Lung (tissue), 12 donors: ENCODE results near the gene GPC6. TPM values are rescaled to one million over a fixed set of nuclear protein-coding genes. Genes with fewer than 3 reads are reported as not detected.

Experiments
- ATAC-seq: fragments of 200-7000 bp; cut with Tn5 transposase; one replicate; pipeline ENCODE4 v1.9.1; 2020; ENCODE audit warnings: moderate number of reproducible peaks; ENCODE audit not compliant: insufficient read depth, low FRiP score
- DNase-seq, 3 donors: peaks; one replicate each; pipeline ENCODE4 v3.0.0-alpha.2; 2013 to 2017
- H3K27ac ChIP-seq, 2 donors: one replicate each; pipeline ENCODE4 v1.5.1; 2013; ENCODE audit warnings: mild to moderate bottlenecking in 2 of 2, moderate library complexity in 2 of 2, control low read depth in 1 of 2, inconsistent platforms in 1 of 2, low read depth in 1 of 2, low read length in 1 of 2
- H3K27me3 ChIP-seq, 3 donors: one replicate each; pipeline ENCODE4 v1.5.1; 2013; ENCODE audit warnings: low read length in 2 of 3; ENCODE audit not compliant: control insufficient read depth in 3 of 3, insufficient read depth in 3 of 3
- H3K36me3 ChIP-seq, 4 donors: one replicate each; pipeline ENCODE4 v1.5.1; 2013; ENCODE audit warnings: low read length in 4 of 4, mild to moderate bottlenecking in 1 of 4, moderate library complexity in 1 of 4; ENCODE audit not compliant: control insufficient read depth in 4 of 4, insufficient read depth in 4 of 4
- H3K4me1 ChIP-seq, 5 donors: one replicate each; pipeline ENCODE4 v1.5.1; 2013; ENCODE audit warnings: low read length in 5 of 5, mild to moderate bottlenecking in 2 of 5, moderate library complexity in 1 of 5; ENCODE audit not compliant: control insufficient read depth in 5 of 5, insufficient read depth in 5 of 5
- H3K4me3 ChIP-seq: one replicate; pipeline ENCODE4 v1.5.1; 2013; ENCODE audit warnings: mild to moderate bottlenecking, control low read depth, moderate library complexity
- H3K9ac ChIP-seq, 2 donors: one replicate each; pipeline ENCODE4 v1.5.1; 2013; ENCODE audit warnings: low read length in 2 of 2, control low read depth in 1 of 2; ENCODE audit not compliant: insufficient read depth in 1 of 2
- H3K9me3 ChIP-seq, 4 donors: one replicate each; pipeline ENCODE4 v1.5.1; 2013; ENCODE audit warnings: low read length in 3 of 4, mild to moderate bottlenecking in 1 of 4, moderate library complexity in 1 of 4; ENCODE audit not compliant: control insufficient read depth in 4 of 4, insufficient read depth in 3 of 4
- WGBS, 2 donors: extraction: QIAGEN DNeasy Blood & Tissue Kit; methylation state at CpG; one replicate each; pipeline ENCODE4 v1.1.7; 2013; 5-methylcytosine and 5-hydroxymethylcytosine counted together
- polyA plus RNA-seq, 2 donors: library from polyadenylated mRNA; stranded (reverse); fragments of 200-250 nt; gene quantifications; one replicate each; pipeline ENCODE4 v1.2.1, GENCODE V29; 2013
- total RNA-seq, 2 donors: library from RNA; depleted of rRNA in 1 of 2; stranded (reverse); fragments of >200 nt in 1 of 2; gene quantifications; one replicate each; pipeline ENCODE4 v1.2.1, GENCODE V29; 2014 to 2021
- TF ChIP-seq, protein P1 (sequence below): IDR thresholded peaks from 2 replicates; pipeline ENCODE4 v1.5.1; 2012; ENCODE audit warnings: mild to moderate bottlenecking; ENCODE audit errors: control extremely low read depth, extremely low read depth
- donor health status: control.
- donor health status: control.
- donor health status: Bipolar disorder and iron deficiency.
- donor health status: healthy.
- donor health status: DM: yes; HTN: yes; CAD: no.

The GPC6 gene
- total and polyA plus RNA-seq, 4 donors = 0.45 to 31.4 (median 4.8) TPM

DNA sequence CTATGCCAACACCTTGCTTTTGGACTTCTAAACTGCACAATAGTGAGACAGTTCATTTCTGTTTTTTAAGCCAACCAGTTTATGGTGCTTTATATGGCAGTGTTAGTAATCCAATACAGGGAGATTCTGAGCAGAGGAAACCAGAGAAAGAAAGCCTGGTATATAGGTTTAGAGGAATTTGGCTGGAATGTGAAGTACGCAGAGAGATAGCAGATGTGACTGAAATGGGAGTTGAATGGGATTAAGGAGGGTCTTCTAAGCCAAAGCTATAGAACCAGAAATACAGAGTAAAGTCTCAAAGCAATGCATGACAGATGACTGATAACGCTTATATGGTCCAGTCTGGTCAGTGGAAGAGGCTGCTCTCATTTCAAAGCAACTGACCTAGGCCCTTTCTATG, 453.7 kb downstream of the GPC6 start:
- WGBS, 2 donors = 88 to 94% methylated on average over 2 of the region's 2 CpGs
- TF ChIP-seq, protein P1, sequence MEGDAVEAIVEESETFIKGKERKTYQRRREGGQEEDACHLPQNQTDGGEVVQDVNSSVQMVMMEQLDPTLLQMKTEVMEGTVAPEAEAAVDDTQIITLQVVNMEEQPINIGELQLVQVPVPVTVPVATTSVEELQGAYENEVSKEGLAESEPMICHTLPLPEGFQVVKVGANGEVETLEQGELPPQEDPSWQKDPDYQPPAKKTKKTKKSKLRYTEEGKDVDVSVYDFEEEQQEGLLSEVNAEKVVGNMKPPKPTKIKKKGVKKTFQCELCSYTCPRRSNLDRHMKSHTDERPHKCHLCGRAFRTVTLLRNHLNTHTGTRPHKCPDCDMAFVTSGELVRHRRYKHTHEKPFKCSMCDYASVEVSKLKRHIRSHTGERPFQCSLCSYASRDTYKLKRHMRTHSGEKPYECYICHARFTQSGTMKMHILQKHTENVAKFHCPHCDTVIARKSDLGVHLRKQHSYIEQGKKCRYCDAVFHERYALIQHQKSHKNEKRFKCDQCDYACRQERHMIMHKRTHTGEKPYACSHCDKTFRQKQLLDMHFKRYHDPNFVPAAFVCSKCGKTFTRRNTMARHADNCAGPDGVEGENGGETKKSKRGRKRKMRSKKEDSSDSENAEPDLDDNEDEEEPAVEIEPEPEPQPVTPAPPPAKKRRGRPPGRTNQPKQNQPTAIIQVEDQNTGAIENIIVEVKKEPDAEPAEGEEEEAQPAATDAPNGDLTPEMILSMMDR = no peak
- ATAC-seq (no peak), DNase-seq (no peak)
- Histone ChIP-seq H3K4me3 (no peak overlapping the region), H3K4me1 (no peaks in the 10 kb centered on the region), H3K27ac (no peak overlapping the region), H3K9me3 (no peaks in the 10 kb centered on the region), H3K27me3 (no peaks in the 10 kb centered on the region), H3K9ac (no peak overlapping the region), H3K36me3 (no peaks in the 10 kb centered on the region)

DNA sequence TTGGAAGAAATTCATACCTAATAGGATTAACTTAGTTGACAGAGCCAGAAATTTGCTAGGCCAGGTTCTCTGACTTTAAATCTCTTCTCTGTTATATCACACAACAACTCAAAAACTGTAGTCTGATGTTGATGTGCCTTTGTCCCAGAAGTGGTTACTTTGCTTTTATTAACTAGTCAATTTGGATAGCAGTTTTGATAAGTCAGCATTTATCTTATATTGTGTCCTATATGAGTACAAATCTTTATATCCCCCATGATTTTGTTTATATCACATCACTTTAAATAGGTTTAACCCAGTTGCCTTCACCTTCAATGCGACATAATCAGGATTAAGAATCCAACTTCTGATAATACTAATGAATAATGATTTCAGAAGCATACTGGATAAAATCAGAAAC, 459.3 kb downstream of the GPC6 start:
- WGBS, 2 donors = 93 to 95% methylated on average over 1 of the region's 1 CpG
- TF ChIP-seq, protein P1 = no peak

DNA sequence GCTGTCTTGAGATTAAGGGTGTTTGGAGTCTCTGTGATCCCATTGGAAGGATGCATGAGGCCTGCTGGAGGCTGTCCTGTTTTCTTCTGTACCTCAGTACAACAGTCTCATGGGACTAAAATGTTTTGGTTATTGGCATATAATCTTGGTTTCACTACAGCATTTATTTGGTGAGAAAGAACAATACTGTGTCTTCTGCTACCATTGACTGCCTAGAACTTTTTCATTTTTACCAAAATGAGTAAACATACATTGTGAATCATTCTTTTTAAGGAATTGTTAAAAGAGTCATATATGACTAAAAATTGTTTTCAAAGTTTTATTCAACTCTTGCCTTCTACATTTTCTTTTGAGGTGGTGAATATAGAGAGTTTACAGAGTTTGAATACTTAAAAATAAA, 459.8 kb downstream of the GPC6 start:
- no peaks in the 10 kb centered on the region for H3K36me3 ChIP-seq
- H3K27ac ChIP-seq = no peak overlapping the region
- no peaks in the 10 kb centered on the region for H3K4me1 ChIP-seq
- no peaks in the 10 kb centered on the region for H3K9me3 ChIP-seq
- no peaks in the 10 kb centered on the region for H3K27me3 ChIP-seq
- no peak overlapping the region for H3K9ac ChIP-seq
- DNase-seq (no peak), ATAC-seq (no peak)
- no peak overlapping the region for H3K4me3 ChIP-seq
- TF ChIP-seq, protein P1 = no peak

More for the DNA sequence above, 459.3 kb downstream of the GPC6 start:
- ATAC-seq (no peak), DNase-seq (no peak)
- H3K4me3 ChIP-seq = no peak overlapping the region
- H3K9me3 ChIP-seq = no peaks in the 10 kb centered on the region
- no peak overlapping the region for H3K9ac ChIP-seq
- no peaks in the 10 kb centered on the region for H3K4me1 ChIP-seq
- no peak overlapping the region for H3K27ac ChIP-seq
- H3K36me3 ChIP-seq = no peaks in the 10 kb centered on the region
- no peaks in the 10 kb centered on the region for H3K27me3 ChIP-seq

DNA sequence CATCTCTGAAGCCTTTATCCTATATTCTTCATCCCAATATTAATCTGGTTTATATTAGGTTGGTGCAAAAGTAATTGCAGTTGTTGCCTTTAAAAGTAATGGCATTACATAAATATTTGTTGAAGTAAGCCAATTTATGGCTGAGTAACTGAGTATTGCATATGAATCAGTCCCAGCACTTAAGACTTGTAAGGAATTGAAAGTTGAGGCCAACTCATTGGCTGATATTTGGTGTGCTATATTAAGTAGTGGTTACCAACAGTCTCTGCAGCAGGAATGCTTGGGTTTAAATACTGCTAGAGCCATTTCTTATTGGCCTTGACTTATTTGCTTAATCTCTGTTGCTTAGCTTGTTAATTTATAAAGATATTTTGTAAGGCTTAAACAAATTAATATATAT, 460.7 kb downstream of the GPC6 start:
- H3K9ac ChIP-seq = no peak overlapping the region
- no peaks in the 10 kb centered on the region for H3K36me3 ChIP-seq
- no peak for DNase-seq
- H3K4me3 ChIP-seq = no peak overlapping the region
- H3K27me3 ChIP-seq = no peaks in the 10 kb centered on the region
- TF ChIP-seq, protein P1 = no peak
- H3K9me3 ChIP-seq = no peaks in the 10 kb centered on the region
- no peak for ATAC-seq
- H3K4me1 ChIP-seq = no peaks in the 10 kb centered on the region
- no peak overlapping the region for H3K27ac ChIP-seq
